IMR-90 (cell line): ENCODE data around the gene CMIP. TPM values are rescaled to one million over a fixed set of nuclear protein-coding genes. Genes with fewer than 3 reads are reported as not detected.

ENCODE experiments used
- ATAC-seq: fragments of 200-7000 bp; cut with Tn5 transposase; 2 replicates; pipeline ENCODE4 v1.9.1; 2020; ENCODE audit warnings: low read depth, mild to moderate bottlenecking, moderate library complexity
- BruUV-seq: library from RNA; stranded (reverse); fragments of 400-500 nt; replicated peaks from 2 replicates; lab custom pipeline; 2021; lab: Mats Ljungman, UMichigan
- CTCF ChIA-PET: fragments of 300-600 bp; formaldehyde crosslinking; extraction: SDS; loops from one replicate; lab custom pipeline; 2021; ENCODE audit warnings: antibody characterized with exemption; lab: Yijun Ruan, JAX
- POLR2A ChIA-PET: fragments of 300-600 bp; sonication (Branson Sonifier 250); formaldehyde crosslinking; loops from one replicate; lab custom pipeline; 2022; ENCODE audit warnings: antibody characterized with exemption; ENCODE audit not compliant: unreplicated experiment; lab: Charles Lee
- DNase-seq: peaks from one replicate; pipeline ENCODE4 v3.0.0; 2013
- H2AFZ ChIP-seq: replicated peaks from 2 replicates; pipeline ENCODE3; 2013; ENCODE audit warnings: low read length, mild to moderate bottlenecking; ENCODE audit not compliant: poor library complexity
- H2AK5ac ChIP-seq: 2 replicates; pipeline ENCODE4 v1.6.1; 2013; ENCODE audit warnings: low read depth, low read length, inconsistent platforms
- H2AK9ac ChIP-seq: replicated peaks from 2 replicates; pipeline ENCODE3; 2013; ENCODE audit warnings: mild to moderate bottlenecking, low read depth, low read length, moderate library complexity; ENCODE audit not compliant: poor library complexity
- H2BK120ac ChIP-seq: 2 replicates; pipeline ENCODE4 v1.6.1; 2013; ENCODE audit warnings: low read depth, low read length, inconsistent platforms
- H2BK15ac ChIP-seq: 3 replicates; pipeline ENCODE4 v1.6.1; 2013; ENCODE audit warnings: low read depth, low read length, inconsistent platforms
- H2BK20ac ChIP-seq: 2 replicates; pipeline ENCODE4 v1.6.1; 2013; ENCODE audit warnings: low read depth, mild to moderate bottlenecking, inconsistent platforms, low read length, moderate library complexity
- H2BK5ac ChIP-seq: 2 replicates; pipeline ENCODE4 v1.6.1; 2013; ENCODE audit warnings: mild to moderate bottlenecking, low read depth, low read length, inconsistent platforms; ENCODE audit not compliant: poor library complexity, severe bottlenecking
- H3K14ac ChIP-seq: replicated peaks from 2 replicates; pipeline ENCODE4 v1.6.1; 2013; ENCODE audit warnings: low read depth, low read length, inconsistent platforms
- H3K18ac ChIP-seq: 2 replicates; pipeline ENCODE4 v1.6.1; 2013; ENCODE audit warnings: low read depth, low read length, control low read depth
- H3K23ac ChIP-seq: 2 replicates; pipeline ENCODE4 v1.6.1; 2013; ENCODE audit warnings: low read depth, low read length, inconsistent platforms
- H3K27ac ChIP-seq: 2 replicates; pipeline ENCODE4 v1.5.1; 2013; ENCODE audit warnings: mild to moderate bottlenecking, control low read depth, low read length; ENCODE audit not compliant: insufficient read depth
- H3K27me3 ChIP-seq: 2 replicates; pipeline ENCODE4 v1.6.1; 2013; ENCODE audit warnings: low read length; ENCODE audit not compliant: control insufficient read depth, insufficient read depth
- H3K36me3 ChIP-seq: 2 replicates; pipeline ENCODE4 v1.6.1; 2013; ENCODE audit warnings: low read length, mixed read lengths; ENCODE audit not compliant: control insufficient read depth, insufficient read depth
- H3K4ac ChIP-seq: 2 replicates; pipeline ENCODE4 v1.6.1; 2013; ENCODE audit warnings: low read depth, low read length, inconsistent platforms
- H3K4me1 ChIP-seq: 2 replicates; pipeline ENCODE4 v1.6.1; 2013; ENCODE audit warnings: low read length, mixed read lengths; ENCODE audit not compliant: control insufficient read depth, insufficient read depth
- H3K4me2 ChIP-seq: 2 replicates; pipeline ENCODE4 v1.6.1; 2013; ENCODE audit warnings: low read depth, mild to moderate bottlenecking, control low read depth, low read length, moderate library complexity
- H3K4me3 ChIP-seq: 2 replicates; pipeline ENCODE4 v1.5.1; 2013; ENCODE audit warnings: low read depth, mild to moderate bottlenecking, control low read depth, low read length, moderate library complexity; ENCODE audit not compliant: insufficient read depth
- H3K56ac ChIP-seq: 2 replicates; pipeline ENCODE4 v1.6.1; 2013; ENCODE audit warnings: low read length, inconsistent platforms; ENCODE audit not compliant: insufficient read depth; ENCODE audit errors: extremely low read depth
- H3K79me1 ChIP-seq, 2 experiments: 2 replicates each; pipeline ENCODE4 v1.6.1; 2013; ENCODE audit warnings: low read length in 2 of 2, inconsistent platforms in 1 of 2, low read depth in 1 of 2
- H3K9ac ChIP-seq: 2 replicates; pipeline ENCODE4 v1.6.1; 2013; ENCODE audit warnings: low read depth, low read length, control low read depth
- H3K9me1 ChIP-seq: 2 replicates; pipeline ENCODE4 v1.6.1; 2013; ENCODE audit warnings: low read length, inconsistent platforms; ENCODE audit not compliant: insufficient read depth
- H3K9me3 ChIP-seq: 2 replicates; pipeline ENCODE4 v1.6.1; 2013; ENCODE audit warnings: low read length; ENCODE audit not compliant: control insufficient read depth, insufficient read depth
- H4K20me1 ChIP-seq: 2 replicates; pipeline ENCODE4 v1.6.1; 2013; ENCODE audit warnings: low read length, inconsistent platforms; ENCODE audit not compliant: insufficient read depth
- H4K5ac ChIP-seq: 2 replicates; pipeline ENCODE4 v1.6.1; 2013; ENCODE audit warnings: mild to moderate bottlenecking, low read depth, low read length, control low read depth
- H4K8ac ChIP-seq, 2 experiments: 2 replicates each; pipeline ENCODE4 v1.6.1; 2013; ENCODE audit warnings: low read depth in 2 of 2, low read length in 2 of 2, control low read depth in 1 of 2, inconsistent platforms in 1 of 2
- H4K91ac ChIP-seq: 2 replicates; pipeline ENCODE4 v1.6.1; 2013; ENCODE audit warnings: low read depth, low read length, inconsistent platforms; ENCODE audit not compliant: insufficient read depth
- CEBPB ChIP-seq: IDR thresholded peaks from 2 replicates; pipeline ENCODE4 v1.6.1; 2012; ENCODE audit warnings: low read depth, low read length, improper control_type of control experiment
- CHD1 ChIP-seq: IDR thresholded peaks from 2 replicates; pipeline ENCODE4 v1.6.1; 2012; ENCODE audit warnings: low read depth, low read length, improper control_type of control experiment
- CTCF ChIP-seq: conservative IDR thresholded peaks from 2 replicates; pipeline ENCODE4 v1.5.1; 2012; ENCODE audit warnings: mild to moderate bottlenecking, low read depth, low read length, improper control_type of control experiment
- MAZ ChIP-seq: IDR thresholded peaks from 2 replicates; pipeline ENCODE4 v1.6.1; 2012; ENCODE audit warnings: low read depth, mild to moderate bottlenecking, low read length, improper control_type of control experiment, moderate library complexity, borderline replicate concordance
- SMC3 ChIP-seq: fragments of 150-350 bp; IDR thresholded peaks from 2 replicates; pipeline ENCODE4 v1.6.1; 2016; ENCODE audit warnings: low read depth, mild to moderate bottlenecking, antibody characterized with exemption, low read length, moderate library complexity
- WGBS, 2 experiments: methylation state at CpG; one replicate each; pipeline versions ENCODE4 v1.1.5 to v1.1.7; 2013; ENCODE audit warnings: missing lambda C conversion rate in 2 of 2; ENCODE audit not compliant: insufficient read length in 1 of 2; ENCODE audit errors: extremely low coverage in 2 of 2; 5-methylcytosine and 5-hydroxymethylcytosine counted together
- dilution Hi-C: fragments of 300-500 bp; cut with HindIII; formaldehyde crosslinking; loops from one replicate; pipeline ENCODE4 v1.14.3; 2018; ENCODE audit warnings: low sequenced_read_pairs; ENCODE audit not compliant: unreplicated experiment
- in situ Hi-C: fragments of 300-500 bp; cut with MboI; formaldehyde crosslinking; loops from 3 replicates; pipeline ENCODE4 v1.14.3; 2019; ENCODE audit warnings: low sequenced_read_pairs, inconsistent platforms, mixed read lengths
- intact Hi-C: fragments of 100-400 bp; cut with micrococcal nuclease; formaldehyde crosslinking; loops from 2 replicates; pipeline ENCODE4 v1.10.0; 2022
- polyA plus RNA-seq, 3 experiments: library from polyadenylated mRNA; depleted of rRNA; stranded (reverse); fragments of >200 nt; gene quantifications; 2 replicates each; pipeline ENCODE4 v1.2.3, GENCODE V29; 2012; ENCODE audit warnings: low replicate concordance in 1 of 3
- total RNA-seq: library from RNA; depleted of rRNA; stranded (reverse); fragments of >200 nt; gene quantifications from 2 replicates; pipeline ENCODE4 v1.2.3, GENCODE V29; 2012

CMIP gene
- total and polyA plus RNA-seq, 2 of the 4 experiments (the other 2 are of a cell fraction) = 3.2 to 11.6 TPM

GRCh38 chr16:81669473-81670350 lies 225.1 kb downstream of the CMIP start (continued):
- TF ChIP-seq MAZ = no peak

GRCh38 chr16:81671738-81672597 lies 227.4 kb downstream of the CMIP start:
- H3K79me1 ChIP-seq = no peaks in the 10 kb centered on the region
- 83% methylated on average over 1 of the region's 14 CpGs; no CpG with 5 or more reads in 1 of the 2 experiments for WGBS, 2 experiments
- H3K4ac ChIP-seq = no peak overlapping the region
- H3K4me3 ChIP-seq = no peak overlapping the region
- no peak overlapping the region for H4K8ac ChIP-seq
- H4K20me1 ChIP-seq = 0 out of 2 replicates have a peak, but pooled peaks cover 3% of the 10 kb centered on the region
- H3K36me3 ChIP-seq = peaks cover 29% of the 10 kb centered on the region
- DNase-seq (no peak), ATAC-seq (no peak)
- TF ChIP-seq CHD1 (no peak), SMC3 (no peak), CEBPB (no peak), MAZ (no peak), CTCF (no peak)
- H2BK15ac ChIP-seq = no peak overlapping the region
- ChIA-PET POLR2A (no interaction called here), CTCF (no interaction called here)
- H2BK20ac ChIP-seq = no peak overlapping the region
- no peak overlapping the region for H3K18ac ChIP-seq
- no peak overlapping the region for H2AFZ ChIP-seq
- H3K56ac ChIP-seq = no peak overlapping the region
- H2BK5ac ChIP-seq = no peak overlapping the region
- BruUV-seq = no TSS peak
- no peak overlapping the region for H4K91ac ChIP-seq
- H3K9me1 ChIP-seq = no peaks in the 10 kb centered on the region; the same call in 1 of the 2 replicates
- no peak overlapping the region for H3K4me2 ChIP-seq
- H3K27ac ChIP-seq = no peak overlapping the region
- no peaks in the 10 kb centered on the region for H3K9me3 ChIP-seq
- no peaks in the 10 kb centered on the region for H3K27me3 ChIP-seq
- H4K5ac ChIP-seq = no peak overlapping the region
- H2AK5ac ChIP-seq = no peak overlapping the region
- in situ Hi-C loops (no loop called here), dilution Hi-C loops (no loop called here), intact Hi-C loops (no loop called here)
- no peak overlapping the region for H3K23ac ChIP-seq
- H3K9ac ChIP-seq = no peak overlapping the region
- no peak overlapping the region for H2AK9ac ChIP-seq
- no peak overlapping the region for H2BK120ac ChIP-seq
- H3K4me1 ChIP-seq = no peaks in the 10 kb centered on the region
- H3K14ac ChIP-seq = no peak overlapping the region
